ENCODE results near the gene CIAO3.

GRCh38 chr16:728131-728889 lies 12.5 kb downstream of the CIAO3 start:
- TF ChIP-seq POLR2A (IDR thresholded peaks at IDR 0.05) (no peak), CTCF (IDR thresholded peaks at IDR 0.05) (no peak)
